Esophagus squamous epithelium (tissue), 4 donors: Measurements from ENCODE around the gene SLC35A2.

ENCODE experiments used
- CTCF ChIP-seq, 6 experiments: fragments of 450-650 bp in 4 of 6; fragments of 200-600 bp in 2 of 6; sonication (generic) in 2 of 6; IDR thresholded peaks; one replicate each; pipeline ENCODE4 v1.5.1; 2016 to 2019; ENCODE audit warnings: antibody characterized with exemption in 6 of 6, mild to moderate bottlenecking in 4 of 6, moderate library complexity in 4 of 6
- POLR2A ChIP-seq, 4 donors: fragments of 450-650 bp; IDR thresholded peaks; one replicate each; pipeline ENCODE4 v1.6.1; 2017; ENCODE audit warnings: antibody characterized with exemption in 4 of 4, mild to moderate bottlenecking in 4 of 4, moderate library complexity in 3 of 4

- TF ChIP-seq CTCF (IDR thresholded peaks at IDR 0.05) (no peak), POLR2A (IDR thresholded peaks at IDR 0.05) (no peak)
These were observed 3.4 kb upstream of the SLC35A2 start for GRCh38 chrX:48914593-48915493.
